GM19193 (cell line): ENCODE data around the gene RNF213.

Experiments used
- POLR2A ChIP-seq: IDR thresholded peaks from 4 replicates; pipeline ENCODE4 v1.6.1; 2011; ENCODE audit not compliant: insufficient read depth, insufficient read length; ENCODE audit errors: extremely low read depth

The RNF213 gene

DNA sequence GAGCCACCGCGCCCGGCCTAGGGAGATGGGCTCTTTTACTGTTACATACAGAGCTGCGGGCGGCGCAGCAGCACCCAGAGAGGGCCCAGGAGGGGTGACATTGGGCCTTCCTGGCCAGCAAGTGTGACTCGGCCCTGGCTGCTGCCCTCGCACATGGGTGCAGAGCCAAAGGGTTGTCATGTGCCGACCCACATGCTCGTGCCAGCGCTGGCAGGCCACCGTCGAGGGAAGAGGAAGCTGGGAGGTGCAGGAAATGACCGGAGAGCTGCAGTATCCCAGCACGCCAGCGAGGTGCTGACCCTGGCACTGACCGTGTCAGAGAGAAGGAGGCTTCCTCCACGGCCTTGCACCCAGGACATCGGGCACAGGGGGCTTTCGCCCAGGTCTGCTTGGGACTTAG lies 162.3 kb downstream of the RNF213 start:
- no peak for TF ChIP-seq POLR2A

DNA sequence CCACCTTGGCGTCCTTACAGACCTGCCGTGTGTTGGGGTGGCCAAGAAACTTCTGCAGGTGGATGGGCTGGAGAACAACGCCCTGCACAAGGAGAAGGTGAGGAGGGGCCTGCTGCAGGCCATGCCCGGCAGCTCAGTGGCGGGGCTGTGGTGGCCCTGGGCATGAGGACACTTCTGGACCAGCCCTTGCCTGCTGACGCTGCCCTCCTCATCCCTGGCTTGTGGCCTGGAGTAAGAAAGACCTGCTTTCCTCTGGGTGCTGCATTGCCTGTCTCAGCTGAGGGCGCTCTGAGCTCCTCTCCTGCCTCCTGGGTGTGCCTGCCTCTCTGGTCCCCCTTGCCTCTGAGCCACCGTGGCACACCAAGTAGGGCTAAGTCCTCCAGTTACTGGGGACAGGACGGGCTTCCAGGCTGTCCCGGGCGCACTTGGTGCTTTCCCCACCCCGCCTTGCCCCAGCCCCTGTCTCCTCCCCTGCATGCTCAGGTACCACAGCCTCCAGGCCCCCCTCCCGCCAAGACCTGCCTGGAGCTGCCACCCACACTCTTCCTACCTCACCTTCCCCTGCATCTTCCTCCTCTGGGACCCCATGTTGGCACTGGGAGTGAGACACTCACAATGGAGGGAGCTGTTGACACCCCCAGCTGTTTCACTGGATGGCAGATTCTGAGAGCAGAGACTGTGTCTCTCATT lies 163.0 kb downstream of the RNF213 start:
- no peak for TF ChIP-seq POLR2A

DNA sequence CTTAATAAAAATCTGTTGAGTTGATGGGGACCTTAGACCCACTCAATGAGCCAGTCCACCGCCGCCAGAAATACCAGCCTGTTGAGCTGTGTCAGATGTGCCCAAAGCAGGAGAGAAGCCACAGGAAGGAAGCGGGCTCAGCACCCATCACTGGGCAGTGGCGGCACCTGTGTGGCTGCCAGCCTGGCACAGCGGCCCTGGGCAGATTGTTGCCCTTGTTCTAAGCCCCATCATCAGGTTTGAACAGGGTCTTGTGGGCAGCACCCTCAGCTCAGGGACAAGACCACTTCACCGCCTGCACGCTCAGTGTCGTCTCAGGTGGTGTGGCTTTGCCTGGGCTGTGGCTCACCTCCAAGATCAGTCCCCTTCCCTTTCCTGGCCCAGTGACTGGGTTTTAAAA lies 163.6 kb downstream of the RNF213 start:
- TF ChIP-seq POLR2A = no peak

DNA sequence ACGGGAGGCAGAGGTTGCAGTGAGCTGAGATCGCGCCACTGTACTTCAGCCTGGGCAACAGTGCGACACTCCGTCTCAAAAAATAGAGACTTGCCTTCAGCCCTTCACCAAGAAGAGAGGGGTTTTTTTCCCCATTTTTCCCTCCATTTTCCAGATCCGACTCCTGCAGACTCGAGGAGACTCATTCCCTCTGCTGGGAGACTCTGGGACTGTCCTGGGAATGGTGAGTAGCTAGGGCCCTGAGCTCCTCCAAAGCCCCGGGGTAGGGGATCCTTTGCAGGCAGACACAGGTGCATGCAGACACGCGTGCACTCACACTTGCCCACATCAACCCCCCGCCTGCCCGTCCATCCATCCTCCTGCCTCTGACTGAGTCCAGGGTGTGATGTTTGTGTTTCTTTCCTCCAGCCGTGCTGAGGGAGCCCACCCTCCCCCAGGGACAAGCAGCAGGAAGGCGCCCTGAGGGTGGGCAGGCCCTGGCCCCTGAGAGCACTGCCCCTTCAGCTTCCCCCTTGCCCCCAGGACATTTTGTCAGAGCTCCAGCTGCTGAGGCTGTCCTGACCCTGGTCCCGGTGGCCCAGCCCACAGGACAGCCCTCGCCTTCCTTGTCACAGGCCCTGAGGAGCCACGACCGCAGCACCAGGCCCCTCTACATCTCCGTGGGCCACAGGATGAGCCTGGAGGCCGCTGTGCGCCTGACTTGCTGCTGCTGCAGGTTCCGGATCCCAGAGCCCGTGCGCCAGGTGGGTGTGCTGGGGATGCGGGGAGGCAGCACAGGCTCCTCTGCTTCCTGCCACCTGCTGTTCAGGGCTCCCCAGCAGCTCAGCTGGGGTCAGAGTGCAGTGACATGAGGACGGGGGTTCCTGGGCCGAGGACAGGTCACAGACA lies 164.5 kb downstream of the RNF213 start:
- TF ChIP-seq POLR2A = no peak

DNA sequence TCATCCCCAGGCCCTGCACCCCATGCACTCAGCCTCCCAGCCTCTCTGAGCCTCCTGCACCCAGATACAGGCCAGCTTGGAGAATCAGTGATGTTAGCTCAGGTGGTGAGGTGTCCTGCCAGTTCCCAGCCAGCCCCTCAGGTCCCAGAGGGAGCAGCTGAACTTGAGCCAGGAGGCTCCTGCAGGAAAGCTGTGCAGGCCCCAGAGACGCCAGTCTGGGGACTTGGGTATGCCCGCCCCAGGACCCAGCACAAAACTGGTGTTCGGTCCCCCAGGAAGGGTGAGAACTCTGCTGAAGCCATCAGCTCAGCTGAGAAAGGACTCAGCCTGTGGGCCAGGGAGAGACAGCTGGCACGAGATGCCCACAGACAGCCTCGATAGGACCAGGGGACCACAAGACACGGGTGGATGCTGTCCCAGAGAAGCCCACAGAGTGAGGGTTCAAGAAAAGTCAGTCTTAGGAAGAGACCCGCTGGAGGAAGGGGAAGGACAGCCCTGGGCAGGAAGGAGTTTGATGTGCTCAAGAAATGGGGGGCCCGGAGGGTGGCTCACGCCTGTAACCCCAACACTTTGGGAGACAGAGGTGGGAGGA lies 165.3 kb downstream of the RNF213 start:
- TF ChIP-seq POLR2A = no peak

DNA sequence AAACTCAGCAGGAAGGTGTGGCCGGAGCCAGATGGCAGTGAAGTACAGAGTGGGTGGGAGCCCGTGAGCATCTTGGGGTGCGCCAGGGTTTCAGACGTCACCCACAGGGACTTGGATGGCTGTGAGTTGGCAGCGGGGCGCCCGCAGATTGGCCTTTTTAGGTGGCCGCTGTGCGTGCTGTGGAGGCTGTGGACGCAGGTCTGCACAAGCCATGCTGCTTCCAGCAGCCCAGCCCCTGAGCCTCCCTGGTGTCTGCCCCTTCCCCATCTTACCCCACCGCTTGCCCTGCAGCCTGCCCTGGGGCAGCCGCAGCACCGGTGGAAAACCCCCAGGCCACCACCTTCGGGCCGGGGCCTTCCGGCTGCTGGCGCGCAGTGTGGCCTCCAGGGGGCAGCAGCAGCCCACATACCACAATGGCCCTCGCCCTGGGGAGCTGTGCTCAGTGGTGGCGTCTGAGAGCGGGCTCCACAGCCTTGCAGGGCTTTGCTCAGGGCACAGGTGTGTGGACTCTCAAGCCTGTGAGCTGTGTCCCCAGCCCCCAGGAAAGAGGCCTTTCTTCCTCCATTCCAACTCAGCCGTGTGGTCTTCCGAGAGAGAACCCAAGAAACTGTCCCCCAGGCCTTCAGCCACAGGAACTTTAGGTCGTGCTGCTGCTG lies 166.1 kb downstream of the RNF213 start:
- TF ChIP-seq POLR2A = no peak

DNA sequence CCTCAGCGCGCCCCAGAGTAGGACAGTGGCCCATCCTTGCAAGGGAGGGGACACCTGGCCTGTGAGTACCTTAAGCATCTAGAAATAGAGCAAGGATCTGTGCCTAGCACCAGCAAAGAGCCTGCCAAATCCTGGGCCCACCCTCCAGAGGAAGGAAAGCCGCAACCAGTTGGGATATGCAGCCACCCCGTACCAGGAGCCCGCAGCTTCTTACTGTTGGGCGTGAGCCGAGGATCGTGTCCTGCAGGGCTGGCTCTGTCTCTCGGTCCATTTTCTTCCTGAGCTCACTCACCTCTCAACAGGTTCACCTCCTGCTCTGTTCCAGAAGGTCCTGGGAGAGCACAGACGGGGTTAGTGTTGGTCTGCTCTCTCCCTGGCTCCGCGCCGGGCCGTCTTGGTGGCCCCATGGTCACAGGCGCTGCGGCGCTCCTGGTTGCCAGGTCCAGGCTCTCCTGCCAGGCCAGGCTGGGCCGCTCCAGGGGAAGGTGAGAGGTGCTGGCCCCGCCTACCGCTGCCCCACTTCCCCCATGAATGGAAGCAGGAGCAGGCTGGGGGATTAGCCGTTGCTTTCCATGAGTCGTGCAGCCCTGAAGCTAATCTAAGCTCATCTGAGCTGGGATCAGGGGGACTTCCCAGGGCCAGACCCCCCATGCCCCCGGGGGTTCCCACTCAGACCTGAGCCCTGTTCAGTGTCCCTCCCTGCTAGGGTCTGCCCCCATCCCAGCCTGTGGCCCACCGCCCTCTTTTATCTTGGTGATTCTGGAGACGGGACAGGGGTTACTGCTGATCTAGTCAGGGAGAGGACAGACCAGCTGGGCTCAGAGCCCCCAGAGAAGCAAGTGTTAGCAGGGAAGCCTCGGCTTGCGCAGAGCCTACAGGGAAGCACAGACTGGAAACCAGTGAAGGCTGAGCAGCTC lies 167.0 kb downstream of the RNF213 start:
- no peak for TF ChIP-seq POLR2A

DNA sequence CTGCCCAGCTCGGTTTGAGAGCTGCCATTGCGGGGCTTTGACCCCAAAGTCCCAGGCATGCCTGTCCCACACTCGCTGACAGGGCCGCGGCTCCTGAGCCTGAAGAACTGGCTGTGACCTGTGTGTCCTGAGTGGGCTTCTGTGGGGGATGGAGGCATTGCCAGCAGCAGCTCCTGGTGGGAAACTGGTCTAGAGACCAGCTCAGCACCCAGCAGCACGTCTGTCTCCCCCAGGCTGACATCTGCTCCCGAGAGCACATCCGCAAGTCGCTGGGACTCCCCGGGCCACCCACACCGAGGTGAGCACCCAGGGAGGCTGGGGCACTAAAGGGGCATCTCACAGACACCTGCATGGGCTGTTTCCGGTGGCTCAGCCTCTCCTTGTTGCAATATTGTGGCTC lies 167.7 kb downstream of the RNF213 start:
- no peak for TF ChIP-seq POLR2A

DNA sequence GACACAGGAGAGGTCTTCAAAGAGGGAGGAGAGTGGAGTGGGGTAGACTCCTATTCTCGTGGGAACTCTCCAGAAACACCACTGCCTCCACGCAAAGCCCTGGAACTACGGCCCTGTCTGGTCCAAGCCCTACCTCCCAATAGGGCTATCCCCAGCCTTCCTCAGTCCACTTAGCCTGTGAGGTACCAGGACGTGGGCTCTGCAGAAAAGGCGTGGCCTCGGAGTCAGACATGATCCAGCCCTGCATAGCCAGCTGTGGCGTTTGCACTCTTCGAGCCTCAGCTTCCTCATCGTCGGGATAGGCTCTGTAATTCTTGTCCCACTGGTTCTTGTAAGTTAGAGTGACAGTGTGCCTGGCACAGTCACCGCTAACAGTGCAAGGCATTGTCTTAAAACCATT lies 168.1 kb downstream of the RNF213 start:
- TF ChIP-seq POLR2A = no peak

DNA sequence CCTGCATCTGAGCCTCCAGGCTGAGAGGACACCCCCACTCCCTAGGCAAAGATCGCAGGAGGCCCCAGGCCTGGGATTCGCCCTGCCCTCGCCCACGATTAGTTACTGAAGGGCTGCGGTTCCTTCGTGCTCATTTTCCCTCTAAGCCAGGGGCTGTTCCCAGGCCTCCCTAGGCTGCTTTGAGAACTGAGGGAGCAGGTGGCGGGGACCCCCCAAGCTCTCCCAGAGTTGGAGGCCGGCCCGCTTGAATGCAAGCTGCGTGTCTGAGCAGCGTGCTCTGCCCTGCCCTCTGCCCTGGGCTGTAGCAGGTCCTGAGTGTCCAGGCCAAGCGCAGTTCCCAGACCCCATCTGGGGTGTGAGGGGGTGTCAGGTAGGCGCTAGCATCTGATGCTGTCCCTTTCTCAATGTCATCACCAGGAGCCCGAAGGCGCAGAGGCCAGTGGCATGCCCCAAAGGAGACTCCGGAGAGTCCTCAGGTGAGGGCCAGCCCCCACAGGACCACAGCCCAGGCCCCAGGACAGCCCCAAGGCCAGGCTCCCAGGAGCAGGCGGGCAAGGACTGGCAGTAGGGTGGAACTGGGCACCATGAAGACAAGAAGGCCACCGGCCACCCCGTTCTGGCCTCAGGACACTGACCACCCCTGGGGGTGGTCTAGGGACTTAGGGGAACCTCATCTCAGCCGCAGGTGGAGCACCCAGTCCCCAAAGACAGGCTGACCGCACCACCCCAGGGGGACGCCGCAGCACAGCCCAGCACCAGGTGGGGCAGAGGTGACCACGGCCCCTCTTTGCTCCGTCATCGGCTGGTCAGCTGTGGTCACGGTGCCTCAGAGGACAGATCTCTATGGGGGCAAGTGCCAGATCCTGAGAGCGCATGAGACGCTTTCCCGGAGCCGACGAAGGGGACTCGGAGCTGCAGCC lies 169.0 kb downstream of the RNF213 start:
- TF ChIP-seq POLR2A = no peak

DNA sequence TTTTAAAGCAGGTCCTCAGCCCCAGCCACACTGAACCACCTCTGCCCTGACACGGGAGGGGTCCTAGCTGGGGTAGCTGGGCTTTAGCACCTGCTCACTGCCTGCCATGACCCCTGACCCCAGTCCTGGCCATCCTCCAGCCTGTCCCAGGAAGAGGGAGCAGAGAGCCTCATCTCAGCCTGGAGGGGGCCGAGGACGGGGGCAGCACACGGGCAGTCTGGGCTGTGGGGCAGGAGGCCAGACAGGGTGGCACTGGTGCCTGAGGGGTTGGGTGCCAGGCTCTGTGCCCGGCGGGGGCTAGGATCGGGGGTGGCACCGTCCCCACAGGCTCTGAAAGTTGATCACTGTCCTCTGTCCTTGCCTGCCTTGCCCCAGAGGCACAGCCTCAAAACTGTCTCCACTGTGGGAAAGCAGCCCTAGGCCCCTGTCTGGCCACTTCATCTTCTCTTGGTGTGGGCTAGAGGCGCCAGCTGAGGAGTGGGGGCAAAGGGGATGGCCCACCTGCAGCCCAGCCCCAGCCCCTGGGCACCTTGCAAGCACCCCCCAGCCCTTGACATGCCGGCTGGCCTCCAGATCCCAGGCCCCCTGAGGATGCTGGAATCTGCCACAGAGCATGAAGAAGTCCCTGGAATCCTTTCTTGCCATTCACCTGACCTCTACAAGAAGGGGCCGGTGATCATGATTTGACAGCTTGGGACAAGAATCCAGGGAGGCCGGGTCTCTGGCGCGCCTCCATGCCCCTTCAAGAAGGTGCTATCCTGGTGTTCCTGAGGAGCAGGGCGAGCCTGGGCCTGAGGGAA lies 170.0 kb downstream of the RNF213 start:
- TF ChIP-seq POLR2A = no peak
